HG02798 (cell line): ENCODE results near the gene LRRC43.
"Not testable (repeated sequence)": the region's sequence is repeated elsewhere in the genome, so short reads cannot be mapped to it uniquely, and the experiment has no call there.

ENCODE experiments used
- ATAC-seq: cut with Tn5 transposase; IDR thresholded peaks from one replicate; pipeline ENCODE4 v1.9.1; 2021; ENCODE audit warnings: mild to moderate bottlenecking; ENCODE audit not compliant: unreplicated experiment, poor library complexity

LRRC43 gene

DNA sequence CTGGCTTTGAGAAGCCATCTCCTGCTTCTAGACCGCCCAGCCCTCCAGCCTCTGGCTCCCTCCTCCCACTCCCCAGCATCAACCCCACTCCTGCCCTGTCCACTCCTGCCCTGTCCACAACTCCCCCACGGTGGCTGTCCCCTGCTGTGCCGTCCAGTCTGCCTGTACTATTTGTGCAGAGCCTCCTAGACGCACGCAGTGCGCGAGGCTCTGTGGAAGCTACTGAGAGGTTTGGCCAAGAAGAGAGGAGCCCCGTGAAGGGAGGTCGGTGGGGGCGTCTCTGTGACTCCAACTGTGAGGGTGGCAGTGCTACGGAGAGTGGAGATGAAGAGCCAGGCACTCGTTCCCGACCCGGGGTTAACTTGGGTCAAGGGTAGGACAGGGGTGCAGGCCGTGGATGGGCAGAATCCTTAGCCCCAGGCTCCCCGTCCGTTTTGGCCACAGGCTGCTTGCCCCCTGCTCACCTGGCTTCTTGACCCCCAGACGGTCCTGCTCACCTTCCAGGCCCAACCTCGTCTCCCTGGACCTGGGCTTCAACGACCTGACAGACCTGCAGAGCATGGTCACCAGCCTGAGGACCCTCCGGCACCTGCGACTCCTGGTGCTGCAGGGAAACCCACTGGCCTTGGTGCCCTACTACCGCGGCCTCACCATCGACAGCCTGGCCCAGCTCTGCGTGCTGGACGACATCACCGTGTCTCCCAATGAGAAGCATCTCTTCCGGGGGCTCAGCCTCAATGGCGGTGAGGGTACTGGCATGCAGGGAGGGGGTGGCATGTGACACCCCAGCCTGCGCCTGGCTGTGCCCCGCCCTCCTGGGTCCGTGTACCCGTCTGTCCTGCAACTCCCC, 6.9 kb downstream of the LRRC43 start:
- no peak for ATAC-seq

DNA sequence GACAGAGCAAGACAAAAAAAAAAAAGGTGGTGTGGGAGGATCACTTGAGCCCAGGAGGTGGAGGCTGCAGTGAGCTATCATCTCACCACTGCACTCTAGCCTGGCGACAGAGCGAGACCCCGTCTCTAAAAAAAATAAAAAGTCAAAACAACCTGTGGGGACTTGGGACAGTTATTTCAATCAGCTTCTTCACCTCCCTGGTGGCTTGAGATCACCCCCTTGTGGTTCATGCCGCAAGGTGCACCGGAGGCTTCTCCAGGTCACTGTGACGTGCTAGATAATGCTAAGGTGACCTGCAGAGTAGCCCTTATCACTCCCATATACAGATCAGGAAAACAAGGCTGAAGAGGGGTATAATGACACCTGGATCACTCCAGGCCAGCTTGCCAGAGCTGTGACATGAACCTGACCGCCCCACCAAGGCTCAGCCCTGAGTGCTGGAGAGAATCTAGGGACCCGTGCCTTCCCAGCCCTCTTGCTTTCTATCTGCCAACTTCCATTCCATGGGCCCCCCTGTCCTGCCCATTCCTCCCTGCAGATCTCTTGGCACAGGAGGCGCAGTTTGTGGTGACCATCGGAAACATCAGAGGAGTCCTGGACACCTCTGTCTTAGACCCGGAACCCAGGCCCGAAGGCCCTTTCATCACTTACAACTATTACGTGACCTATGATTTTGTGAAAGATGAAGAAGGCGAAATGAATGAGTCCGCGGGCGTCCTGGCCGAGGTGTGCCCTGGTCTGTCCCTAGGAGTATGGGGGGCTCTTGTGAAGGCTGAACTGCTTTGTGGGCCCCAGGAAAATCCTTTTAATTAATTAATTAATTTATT, 8.1 kb downstream of the LRRC43 start:
- ATAC-seq, result no peak

- ATAC-seq, result no peak
Observed at GRCh38 chr12:122192441-122192840, 9.5 kb downstream of the LRRC43 start.

DNA sequence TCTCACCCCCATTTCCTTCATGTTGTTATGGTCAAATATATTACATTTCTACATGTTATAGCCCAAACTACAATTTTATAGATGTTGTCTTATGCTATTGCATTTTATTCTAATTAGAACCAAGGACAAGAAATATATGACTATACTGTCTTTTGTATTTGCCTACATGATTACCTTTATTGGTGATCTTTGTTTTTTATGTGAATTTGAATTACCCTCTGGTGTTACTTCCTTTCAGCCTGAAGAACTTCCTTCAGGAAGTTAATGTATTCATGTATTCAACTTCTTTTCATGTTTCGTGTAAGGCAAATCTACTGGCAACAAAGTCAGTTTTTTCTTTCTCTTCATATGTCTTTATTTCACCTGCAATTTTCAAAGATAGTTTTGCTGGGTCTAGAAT, 11.9 kb downstream of the LRRC43 start:
- ATAC-seq, result no peak

DNA sequence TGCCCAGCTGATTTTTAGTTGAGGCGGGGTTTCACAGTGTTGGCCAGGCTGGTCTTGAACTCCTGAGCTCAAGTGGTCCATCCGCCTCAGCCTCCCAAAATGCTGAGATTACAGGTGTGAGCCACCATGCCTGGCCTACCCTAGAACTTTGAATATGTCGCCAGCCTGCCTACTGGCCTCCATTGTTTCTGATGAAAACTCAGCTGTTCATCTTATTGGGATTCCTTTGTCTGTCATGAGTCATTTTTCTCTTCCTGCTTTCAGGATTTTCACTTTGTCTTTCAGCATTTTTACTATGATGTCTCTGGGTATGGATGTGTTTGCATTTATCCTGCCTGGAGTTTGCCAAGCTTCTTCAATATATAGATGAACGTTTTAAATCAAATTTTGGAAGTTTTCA, 12.5 kb downstream of the LRRC43 start:
- ATAC-seq, result no peak

GRCh38 chr12:122197612-122197966, 14.7 kb downstream of the LRRC43 start:
- no peak for ATAC-seq

DNA sequence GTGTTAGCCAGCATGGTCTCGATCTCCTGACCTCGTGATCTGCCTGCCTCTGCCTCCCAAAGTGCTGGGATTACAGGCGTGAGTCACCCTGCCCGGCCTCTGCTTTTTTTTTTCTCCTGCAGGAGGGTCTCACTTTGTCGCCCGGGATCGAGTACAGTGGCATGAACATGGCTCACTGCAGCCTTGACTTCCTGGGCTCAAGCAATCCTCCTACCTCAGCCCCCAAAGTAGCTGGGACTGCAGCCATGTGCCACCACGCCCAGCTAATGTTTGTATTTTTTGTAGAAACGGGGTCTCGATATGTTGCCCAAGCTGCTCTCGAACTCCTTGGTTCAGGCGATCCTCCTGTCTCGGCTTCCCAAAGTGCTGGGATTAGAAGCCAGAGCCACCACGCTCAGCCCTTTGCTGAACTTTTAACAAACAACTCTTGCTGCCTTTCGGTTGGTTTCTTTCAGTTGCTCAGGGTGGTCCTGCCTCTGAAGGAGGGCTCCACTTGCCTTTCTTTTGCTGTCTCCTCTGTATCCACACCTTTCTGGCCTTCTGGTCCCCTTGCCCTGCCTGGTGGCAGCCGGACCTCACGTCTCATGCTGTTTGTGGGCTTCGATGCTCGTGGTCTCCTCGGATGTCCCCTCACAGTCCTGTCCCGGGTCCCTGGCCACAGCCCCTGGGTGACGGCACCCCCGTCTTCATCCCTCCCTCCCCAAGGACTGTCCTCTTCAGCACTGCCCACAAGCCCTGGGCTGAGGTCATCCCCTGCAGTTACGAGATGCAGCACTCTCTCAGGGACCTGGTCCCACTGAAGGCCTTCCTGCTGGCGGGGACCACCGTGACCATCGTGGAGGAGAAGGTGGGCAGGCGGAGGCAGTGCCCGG, 16.8 kb downstream of the LRRC43 start:
- no peak for ATAC-seq

GRCh38 chr12:122200541-122201175, 17.7 kb downstream of the LRRC43 start:
- ATAC-seq, result no peak

DNA sequence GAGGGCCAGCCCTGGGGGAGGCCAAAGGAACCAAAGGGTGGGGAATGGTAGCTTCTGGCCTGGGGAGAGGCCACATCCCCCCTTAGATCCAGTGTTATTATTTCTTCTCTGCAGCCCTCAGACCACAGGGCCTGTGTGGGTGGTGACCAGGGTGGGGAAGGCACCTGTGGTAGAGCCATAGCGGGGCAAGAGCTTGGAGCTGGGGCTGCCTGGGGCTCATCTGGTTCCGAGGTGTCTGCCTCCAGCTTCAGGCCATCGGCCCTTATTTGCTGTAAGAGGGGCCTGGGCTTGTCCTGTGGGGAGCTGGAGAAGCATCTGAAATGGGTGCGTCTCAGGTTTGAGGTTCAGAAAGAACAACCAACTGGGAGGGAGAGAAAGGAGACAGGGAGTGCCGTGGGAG, 18.5 kb downstream of the LRRC43 start:
- ATAC-seq, result no peak

DNA sequence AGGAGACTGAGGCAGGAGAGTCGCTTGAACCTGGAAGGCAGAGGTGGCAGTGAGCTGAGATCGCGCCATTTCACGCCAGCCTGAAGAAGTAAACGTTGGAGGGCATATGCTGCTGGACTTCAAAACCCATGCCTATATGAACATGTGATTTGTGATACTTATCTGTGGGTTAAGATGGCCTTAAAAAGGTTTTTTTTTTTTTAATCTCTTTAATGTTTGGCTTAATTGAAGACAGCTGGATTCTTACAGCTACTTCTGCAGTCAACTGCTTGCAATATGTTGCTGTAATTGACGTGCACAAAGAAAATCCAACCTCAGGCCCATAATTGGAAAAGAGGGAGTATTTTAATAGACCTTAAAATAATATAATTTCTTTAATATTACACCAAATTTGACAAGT, 19.1 kb downstream of the LRRC43 start:
- no peak for ATAC-seq

- not testable (repeated sequence) for ATAC-seq
Observed at GRCh38 chr12:122202811-122203210, 19.9 kb downstream of the LRRC43 start.

- peak; percentile 44 for ATAC-seq
Observed at GRCh38 chr12:122203301-122204166, 20.6 kb downstream of the LRRC43 start, which contains the start of gene B3GNT4. Gene B3GNT4 (plus strand): TSS chr12:122203709. CDS start chr12:122204619, 910 bp downstream.

DNA sequence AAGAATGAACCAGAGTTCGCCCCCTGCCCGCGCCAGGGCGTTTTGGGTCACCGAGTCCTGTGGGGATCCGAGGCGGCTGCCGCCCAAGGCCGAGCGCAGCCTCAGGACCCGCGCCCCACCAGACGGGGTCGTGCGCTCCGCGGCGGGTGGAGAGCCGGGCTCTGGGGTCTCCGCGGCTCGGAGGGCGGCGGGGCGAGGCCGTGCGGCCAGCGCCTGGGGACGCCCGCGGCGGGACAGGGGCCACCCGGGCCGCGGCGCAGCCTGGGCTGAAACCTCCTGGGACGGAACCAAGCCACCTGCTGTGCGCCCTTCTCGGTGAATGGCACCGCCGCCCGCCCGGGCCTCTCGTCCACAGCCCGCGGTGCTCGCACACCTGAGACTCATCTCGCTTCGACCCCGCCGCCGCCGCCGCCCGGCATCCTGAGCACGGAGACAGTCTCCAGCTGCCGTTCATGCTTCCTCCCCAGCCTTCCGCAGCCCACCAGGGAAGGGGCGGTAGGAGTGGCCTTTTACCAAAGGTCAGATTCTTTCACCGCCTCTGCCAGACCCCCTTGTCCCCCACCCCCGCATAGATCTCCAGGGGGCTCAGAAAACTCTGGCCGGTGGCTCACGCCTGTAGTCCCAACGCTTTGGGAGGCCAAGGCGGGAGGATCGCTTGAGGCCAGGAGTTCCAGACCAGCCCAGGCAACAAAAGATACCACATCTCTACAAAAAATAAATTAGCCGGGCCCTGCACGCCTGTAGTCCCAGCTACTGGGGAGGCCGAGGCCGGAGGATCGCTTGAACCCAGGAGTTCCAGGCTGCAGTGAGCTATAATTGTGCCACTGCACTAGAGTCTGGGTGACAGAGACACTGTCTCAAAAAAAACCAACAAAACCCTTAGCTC, 21.5 kb downstream of the LRRC43 start:
- ATAC-seq, result no peak

- no peak for ATAC-seq
Observed at GRCh38 chr12:122205053-122205925, 22.4 kb downstream of the LRRC43 start.

DNA sequence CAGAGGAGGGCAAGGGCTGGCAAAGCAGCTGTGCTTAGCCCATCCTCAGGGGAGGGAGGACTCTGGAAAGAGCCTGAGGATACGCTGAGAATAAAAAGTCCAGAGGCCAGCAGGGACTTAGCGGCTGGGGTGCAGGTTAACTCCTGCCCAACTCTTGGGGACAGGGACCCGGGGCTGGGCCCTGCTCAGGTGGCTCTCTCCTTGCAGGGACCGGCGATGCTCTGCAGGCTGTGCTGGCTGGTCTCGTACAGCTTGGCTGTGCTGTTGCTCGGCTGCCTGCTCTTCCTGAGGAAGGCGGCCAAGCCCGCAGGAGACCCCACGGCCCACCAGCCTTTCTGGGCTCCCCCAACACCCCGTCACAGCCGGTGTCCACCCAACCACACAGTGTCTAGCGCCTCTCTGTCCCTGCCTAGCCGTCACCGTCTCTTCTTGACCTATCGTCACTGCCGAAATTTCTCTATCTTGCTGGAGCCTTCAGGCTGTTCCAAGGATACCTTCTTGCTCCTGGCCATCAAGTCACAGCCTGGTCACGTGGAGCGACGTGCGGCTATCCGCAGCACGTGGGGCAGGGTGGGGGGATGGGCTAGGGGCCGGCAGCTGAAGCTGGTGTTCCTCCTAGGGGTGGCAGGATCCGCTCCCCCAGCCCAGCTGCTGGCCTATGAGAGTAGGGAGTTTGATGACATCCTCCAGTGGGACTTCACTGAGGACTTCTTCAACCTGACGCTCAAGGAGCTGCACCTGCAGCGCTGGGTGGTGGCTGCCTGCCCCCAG, 23.4 kb downstream of the LRRC43 start:
- no peak for ATAC-seq

DNA sequence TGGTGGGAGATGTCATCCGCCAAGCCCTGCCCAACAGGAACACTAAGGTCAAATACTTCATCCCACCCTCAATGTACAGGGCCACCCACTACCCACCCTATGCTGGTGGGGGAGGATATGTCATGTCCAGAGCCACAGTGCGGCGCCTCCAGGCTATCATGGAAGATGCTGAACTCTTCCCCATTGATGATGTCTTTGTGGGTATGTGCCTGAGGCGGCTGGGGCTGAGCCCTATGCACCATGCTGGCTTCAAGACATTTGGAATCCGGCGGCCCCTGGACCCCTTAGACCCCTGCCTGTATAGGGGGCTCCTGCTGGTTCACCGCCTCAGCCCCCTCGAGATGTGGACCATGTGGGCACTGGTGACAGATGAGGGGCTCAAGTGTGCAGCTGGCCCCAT, 24.1 kb downstream of the LRRC43 start:
- ATAC-seq, result no peak
